ENCODE results near the gene TACR2. TPM values are rescaled to one million over a fixed set of nuclear protein-coding genes. Genes with fewer than 3 reads are reported as not detected.
A peak's percentile ranks its signal among the peaks of the same experiment; 100 is the strongest.

Gene TACR2
- total and polyA plus RNA-seq, 3 donors from 2014 or later = 0.74 to 0.91 (median 0.87) TPM

DNA sequence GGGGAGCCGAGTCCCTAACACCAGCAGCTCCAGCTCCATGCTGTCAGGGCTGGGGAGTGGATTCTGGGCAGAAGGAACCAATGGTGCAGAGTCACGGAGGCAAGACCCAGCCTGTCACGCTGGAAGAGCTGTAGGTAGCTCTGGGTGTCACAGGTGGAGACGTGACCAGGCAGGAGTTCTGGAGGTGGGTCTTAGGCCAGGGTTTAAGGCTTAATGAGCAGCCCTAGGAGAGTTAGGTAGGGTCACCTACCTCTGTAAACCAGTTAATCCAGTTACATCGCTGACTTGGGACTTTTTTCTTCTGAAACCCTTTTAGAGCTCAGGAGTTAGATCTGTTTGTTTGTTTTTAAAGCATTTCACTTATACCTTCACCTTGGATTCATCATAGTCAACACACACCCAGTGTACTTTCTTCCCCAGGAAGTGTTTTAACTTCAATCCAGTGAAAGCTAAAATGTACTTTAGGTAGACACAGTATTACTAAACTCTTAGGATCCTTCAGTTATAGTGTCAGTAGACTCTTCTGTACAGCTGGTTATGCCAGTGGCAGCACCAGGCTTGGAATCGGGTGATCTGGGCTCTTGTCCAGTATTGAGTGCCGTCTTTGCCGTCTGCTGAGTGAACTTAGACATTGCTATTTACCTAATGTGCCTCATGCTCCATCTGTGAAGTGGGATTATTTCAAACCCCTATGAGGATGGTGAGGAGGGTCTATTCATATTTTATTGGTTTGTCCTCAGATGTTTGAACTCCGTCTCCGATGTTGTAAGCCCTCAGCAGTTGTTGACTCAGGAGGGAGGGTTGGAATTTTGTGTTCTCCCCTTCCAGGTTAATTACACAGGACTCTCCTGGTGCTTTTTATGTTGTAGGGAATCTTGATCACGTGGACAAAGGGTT lies 31.0 kb downstream of the TACR2 start:
- no peaks in the 10 kb centered on the region for H3K36me3 ChIP-seq (ENCODE audit: low read depth, missing control alignments)
- H3K27ac ChIP-seq = no peak overlapping the region
- intact Hi-C loops (cut with DNase I; ENCODE audit: low total_unique reads) = no loop called here
- H3K9me3 ChIP-seq = no peaks in the 10 kb centered on the region
- WGBS, 2 donors = 93 to 94% methylated on average over 11 of the region's 11 CpGs
- H3K4me1 ChIP-seq = no peaks in the 10 kb centered on the region
- no peak overlapping the region for H3K4me3 ChIP-seq
- no peaks in the 10 kb centered on the region for H3K27me3 ChIP-seq
- TF ChIP-seq, protein P1, sequence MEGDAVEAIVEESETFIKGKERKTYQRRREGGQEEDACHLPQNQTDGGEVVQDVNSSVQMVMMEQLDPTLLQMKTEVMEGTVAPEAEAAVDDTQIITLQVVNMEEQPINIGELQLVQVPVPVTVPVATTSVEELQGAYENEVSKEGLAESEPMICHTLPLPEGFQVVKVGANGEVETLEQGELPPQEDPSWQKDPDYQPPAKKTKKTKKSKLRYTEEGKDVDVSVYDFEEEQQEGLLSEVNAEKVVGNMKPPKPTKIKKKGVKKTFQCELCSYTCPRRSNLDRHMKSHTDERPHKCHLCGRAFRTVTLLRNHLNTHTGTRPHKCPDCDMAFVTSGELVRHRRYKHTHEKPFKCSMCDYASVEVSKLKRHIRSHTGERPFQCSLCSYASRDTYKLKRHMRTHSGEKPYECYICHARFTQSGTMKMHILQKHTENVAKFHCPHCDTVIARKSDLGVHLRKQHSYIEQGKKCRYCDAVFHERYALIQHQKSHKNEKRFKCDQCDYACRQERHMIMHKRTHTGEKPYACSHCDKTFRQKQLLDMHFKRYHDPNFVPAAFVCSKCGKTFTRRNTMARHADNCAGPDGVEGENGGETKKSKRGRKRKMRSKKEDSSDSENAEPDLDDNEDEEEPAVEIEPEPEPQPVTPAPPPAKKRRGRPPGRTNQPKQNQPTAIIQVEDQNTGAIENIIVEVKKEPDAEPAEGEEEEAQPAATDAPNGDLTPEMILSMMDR (IDR thresholded peaks at IDR 0.05) = no peak
- no peak for TF ChIP-seq POLR2A (IDR thresholded peaks at IDR 0.05)
- no peak for DNase-seq

DNA sequence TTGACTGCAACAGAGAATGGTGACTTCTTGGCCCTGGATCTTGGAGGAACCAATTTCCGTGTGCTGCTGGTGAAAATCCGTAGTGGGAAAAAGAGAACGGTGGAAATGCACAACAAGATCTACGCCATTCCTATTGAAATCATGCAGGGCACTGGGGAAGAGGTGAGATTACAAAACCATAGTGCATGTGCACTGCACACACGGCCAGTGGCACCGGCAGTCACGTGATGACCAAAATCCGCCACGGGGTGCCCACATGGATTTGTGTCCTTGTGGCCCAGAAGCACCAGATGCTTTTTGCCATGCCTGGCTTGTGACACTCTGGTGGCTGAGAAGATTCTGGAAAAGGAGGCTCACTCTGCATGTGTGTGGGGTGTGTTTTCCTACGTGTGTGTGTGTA lies 32.4 kb downstream of the TACR2 start:
- no peak for TF ChIP-seq POLR2A (IDR thresholded peaks at IDR 0.05)
- TF ChIP-seq, protein P1 (IDR thresholded peaks at IDR 0.05) = no peak
- H3K27ac ChIP-seq = no peak overlapping the region
- H3K27me3 ChIP-seq = no peaks in the 10 kb centered on the region
- WGBS, 2 donors = 91 to 94% methylated on average over 10 of the region's 10 CpGs
- no peaks in the 10 kb centered on the region for H3K4me1 ChIP-seq
- H3K36me3 ChIP-seq (ENCODE audit: low read depth, missing control alignments) = no peaks in the 10 kb centered on the region
- DNase-seq = no peak
- H3K4me3 ChIP-seq = no peak overlapping the region
- intact Hi-C loops (cut with DNase I; ENCODE audit: low total_unique reads) = no loop called here
- no peaks in the 10 kb centered on the region for H3K9me3 ChIP-seq

DNA sequence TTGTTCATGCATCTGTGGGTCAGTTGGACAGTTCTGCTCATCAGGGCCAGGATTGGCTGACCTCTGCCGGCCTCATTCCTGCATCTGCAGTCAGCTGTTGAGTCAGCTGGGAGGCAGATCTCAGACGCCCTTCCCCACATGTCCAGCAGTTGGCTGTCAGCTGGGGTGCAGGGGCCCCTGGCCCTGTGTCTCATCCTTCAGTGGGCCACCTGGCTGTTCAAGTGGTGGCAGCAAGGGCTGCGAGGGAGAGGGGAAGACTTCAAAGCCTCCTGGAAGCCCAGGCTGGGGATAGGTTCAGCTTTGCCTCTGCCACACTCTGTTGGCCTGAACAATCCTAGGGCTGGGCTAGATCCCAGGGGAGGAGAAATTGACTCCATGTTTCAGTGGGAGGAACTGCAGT lies 33.2 kb downstream of the TACR2 start:
- no peak overlapping the region for H3K4me3 ChIP-seq
- no peaks in the 10 kb centered on the region for H3K4me1 ChIP-seq
- no peak overlapping the region for H3K27ac ChIP-seq
- peak; percentile 68 for DNase-seq
- H3K36me3 ChIP-seq (ENCODE audit: low read depth, missing control alignments) = no peaks in the 10 kb centered on the region
- no peaks in the 10 kb centered on the region for H3K9me3 ChIP-seq
- TF ChIP-seq, protein P1 (IDR thresholded peaks at IDR 0.05) = no peak
- no peak for TF ChIP-seq POLR2A (IDR thresholded peaks at IDR 0.05)
- WGBS, 2 donors = 29 to 71% methylated on average over 2 to 3 of the region's 3 CpGs
- intact Hi-C loops (cut with DNase I; ENCODE audit: low total_unique reads) = no loop called here
- no peaks in the 10 kb centered on the region for H3K27me3 ChIP-seq

DNA sequence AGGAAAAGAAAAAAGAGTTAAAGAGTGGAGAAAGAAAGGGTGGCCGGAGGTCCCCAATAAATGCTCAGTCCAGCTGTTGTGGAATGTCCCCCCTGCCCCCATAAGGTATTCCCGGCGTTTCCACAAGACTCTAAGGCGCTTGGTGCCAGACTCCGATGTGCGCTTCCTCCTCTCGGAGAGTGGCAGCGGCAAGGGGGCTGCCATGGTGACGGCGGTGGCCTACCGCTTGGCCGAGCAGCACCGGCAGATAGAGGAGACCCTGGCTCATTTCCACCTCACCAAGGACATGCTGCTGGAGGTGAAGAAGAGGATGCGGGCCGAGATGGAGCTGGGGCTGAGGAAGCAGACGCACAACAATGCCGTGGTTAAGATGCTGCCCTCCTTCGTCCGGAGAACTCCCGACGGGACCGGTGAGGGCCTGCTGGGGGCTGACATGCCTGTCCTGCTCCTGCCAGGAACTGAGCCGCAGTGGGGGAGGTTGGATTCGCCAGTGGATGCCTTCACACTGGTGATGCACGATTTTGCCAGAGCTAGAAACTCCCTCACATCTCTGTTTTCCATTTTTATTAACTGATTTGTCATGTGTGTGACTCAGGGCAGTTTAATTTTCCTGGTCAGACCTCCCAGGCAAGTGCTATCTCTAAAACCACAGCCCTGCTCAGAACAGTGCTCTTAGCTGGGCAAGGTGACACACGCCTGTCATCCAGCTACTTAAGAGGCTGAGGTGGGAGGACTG lies 34.2 kb downstream of the TACR2 start:
- Histone ChIP-seq H3K36me3 (ENCODE audit: low read depth, missing control alignments) (no peaks in the 10 kb centered on the region), H3K27ac (no peak overlapping the region), H3K4me3 (no peak overlapping the region), H3K27me3 (no peaks in the 10 kb centered on the region), H3K4me1 (no peaks in the 10 kb centered on the region), H3K9me3 (no peaks in the 10 kb centered on the region)
- TF ChIP-seq, protein P1 (IDR thresholded peaks at IDR 0.05) = no peak
- TF ChIP-seq POLR2A (IDR thresholded peaks at IDR 0.05) = no peak
- intact Hi-C loops (cut with DNase I; ENCODE audit: low total_unique reads) = no loop called here
- WGBS, 2 donors = 73 to 89% methylated on average over 26 of the region's 26 CpGs
- no peak for DNase-seq

Measured in testis (tissue), 3 donors.